GM12875 (cell line): ENCODE results near the gene STXBP5L.
"Not testable (repeated sequence)": the region's sequence is repeated elsewhere in the genome, so short reads cannot be mapped to it uniquely, and the experiment has no call there.

Experiments
- H3K4me3 ChIP-seq: one replicate; pipeline ENCODE4 v1.5.1; 2011; ENCODE audit warnings: low read depth, low read length, control low read depth
- CTCF ChIP-seq: IDR thresholded peaks from 2 replicates; pipeline ENCODE4 v1.5.1; 2011; ENCODE audit warnings: low read depth, mild to moderate bottlenecking, control low read depth, inconsistent platforms, low read length, moderate library complexity, borderline replicate concordance; ENCODE audit not compliant: insufficient read depth

The STXBP5L gene

GRCh38 chr3:121295979-121296378 is 388.0 kb downstream of the STXBP5L start:
- no peak for TF ChIP-seq CTCF
- no peak overlapping the region for H3K4me3 ChIP-seq

GRCh38 chr3:121324320-121324719 is 416.3 kb downstream of the STXBP5L start:
- H3K4me3 ChIP-seq = no peak overlapping the region
- no peak for TF ChIP-seq CTCF

- TF ChIP-seq CTCF = no peak
- H3K4me3 ChIP-seq = no peak overlapping the region
Measured at GRCh38 chr3:121330118-121330517, 422.1 kb downstream of the STXBP5L start.

- no peak overlapping the region for H3K4me3 ChIP-seq
- TF ChIP-seq CTCF = no peak
Measured at GRCh38 chr3:121330634-121331033, 422.6 kb downstream of the STXBP5L start.

- H3K4me3 ChIP-seq = not testable (repeated sequence)
Measured at GRCh38 chr3:121355960-121356359, 448.0 kb downstream of the STXBP5L start.

- no peak overlapping the region for H3K4me3 ChIP-seq
- no peak for TF ChIP-seq CTCF
Measured at GRCh38 chr3:121362035-121362734, 454.2 kb downstream of the STXBP5L start.

GRCh38 chr3:121388308-121388707 is 480.3 kb downstream of the STXBP5L start:
- not testable (repeated sequence) for H3K4me3 ChIP-seq

- not testable (repeated sequence) for H3K4me3 ChIP-seq
Measured at GRCh38 chr3:121395967-121396366, 488.0 kb downstream of the STXBP5L start.

GRCh38 chr3:121398051-121398450 is 490.0 kb downstream of the STXBP5L start:
- not testable (repeated sequence) for H3K4me3 ChIP-seq
